ENCODE data around the gene NOC2L. TPM values are rescaled to one million over a fixed set of nuclear protein-coding genes. Genes with fewer than 3 reads are reported as not detected.

NOC2L gene
- total RNA-seq, 4 donors from 2014 or later: 21.8 to 58.8 (median 37.5) TPM

GRCh38 chr1:956636-957035 lies 2.4 kb downstream of the NOC2L start:
- H3K27me3 ChIP-seq: no peaks in the 10 kb centered on the region
- DNase-seq: no peak
- no peaks in the 10 kb centered on the region for H3K36me3 ChIP-seq
- intact Hi-C loops (cut with DNase I; ENCODE audit: low total_unique reads): no loop called here
- no peaks in the 10 kb centered on the region for H3K9me3 ChIP-seq
- no peak overlapping the region for H3K4me3 ChIP-seq
- peaks cover 8 to 13% of the 10 kb centered on the region in 2 donors for H3K4me1 ChIP-seq
- TF ChIP-seq, protein P1, sequence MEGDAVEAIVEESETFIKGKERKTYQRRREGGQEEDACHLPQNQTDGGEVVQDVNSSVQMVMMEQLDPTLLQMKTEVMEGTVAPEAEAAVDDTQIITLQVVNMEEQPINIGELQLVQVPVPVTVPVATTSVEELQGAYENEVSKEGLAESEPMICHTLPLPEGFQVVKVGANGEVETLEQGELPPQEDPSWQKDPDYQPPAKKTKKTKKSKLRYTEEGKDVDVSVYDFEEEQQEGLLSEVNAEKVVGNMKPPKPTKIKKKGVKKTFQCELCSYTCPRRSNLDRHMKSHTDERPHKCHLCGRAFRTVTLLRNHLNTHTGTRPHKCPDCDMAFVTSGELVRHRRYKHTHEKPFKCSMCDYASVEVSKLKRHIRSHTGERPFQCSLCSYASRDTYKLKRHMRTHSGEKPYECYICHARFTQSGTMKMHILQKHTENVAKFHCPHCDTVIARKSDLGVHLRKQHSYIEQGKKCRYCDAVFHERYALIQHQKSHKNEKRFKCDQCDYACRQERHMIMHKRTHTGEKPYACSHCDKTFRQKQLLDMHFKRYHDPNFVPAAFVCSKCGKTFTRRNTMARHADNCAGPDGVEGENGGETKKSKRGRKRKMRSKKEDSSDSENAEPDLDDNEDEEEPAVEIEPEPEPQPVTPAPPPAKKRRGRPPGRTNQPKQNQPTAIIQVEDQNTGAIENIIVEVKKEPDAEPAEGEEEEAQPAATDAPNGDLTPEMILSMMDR (IDR thresholded peaks at IDR 0.05): no peak
- H3K27ac ChIP-seq: no peak overlapping the region

GRCh38 chr1:955474-955873 lies 3.6 kb downstream of the NOC2L start:
- Histone ChIP-seq H3K27ac (no peak overlapping the region), H3K9me3 (no peaks in the 10 kb centered on the region), H3K36me3 (no peaks in the 10 kb centered on the region), H3K27me3 (no peaks in the 10 kb centered on the region), H3K4me1 (peaks cover 8 to 13% of the 10 kb centered on the region in 2 donors), H3K4me3 (no peak overlapping the region)
- no peak for TF ChIP-seq POLR2A (IDR thresholded peaks at IDR 0.05)
- TF ChIP-seq, protein P1 (IDR thresholded peaks at IDR 0.05): no peak
- intact Hi-C loops (cut with DNase I; ENCODE audit: low total_unique reads): no loop called here
- no peak for DNase-seq

- intact Hi-C loops (cut with DNase I; ENCODE audit: low total_unique reads): no loop called here
- TF ChIP-seq, protein P1 (IDR thresholded peaks at IDR 0.05): no peak
- TF ChIP-seq POLR2A (IDR thresholded peaks at IDR 0.05): no peak
- Histone ChIP-seq H3K27me3 (no peaks in the 10 kb centered on the region), H3K4me3 (no peak overlapping the region), H3K36me3 (no peaks in the 10 kb centered on the region), H3K27ac (no peak overlapping the region), H3K4me1 (peaks cover 8 to 13% of the 10 kb centered on the region in 2 donors), H3K9me3 (no peaks in the 10 kb centered on the region)
- no peak for DNase-seq
These were observed 4.1 kb downstream of the NOC2L start for GRCh38 chr1:954927-955326.

DNA sequence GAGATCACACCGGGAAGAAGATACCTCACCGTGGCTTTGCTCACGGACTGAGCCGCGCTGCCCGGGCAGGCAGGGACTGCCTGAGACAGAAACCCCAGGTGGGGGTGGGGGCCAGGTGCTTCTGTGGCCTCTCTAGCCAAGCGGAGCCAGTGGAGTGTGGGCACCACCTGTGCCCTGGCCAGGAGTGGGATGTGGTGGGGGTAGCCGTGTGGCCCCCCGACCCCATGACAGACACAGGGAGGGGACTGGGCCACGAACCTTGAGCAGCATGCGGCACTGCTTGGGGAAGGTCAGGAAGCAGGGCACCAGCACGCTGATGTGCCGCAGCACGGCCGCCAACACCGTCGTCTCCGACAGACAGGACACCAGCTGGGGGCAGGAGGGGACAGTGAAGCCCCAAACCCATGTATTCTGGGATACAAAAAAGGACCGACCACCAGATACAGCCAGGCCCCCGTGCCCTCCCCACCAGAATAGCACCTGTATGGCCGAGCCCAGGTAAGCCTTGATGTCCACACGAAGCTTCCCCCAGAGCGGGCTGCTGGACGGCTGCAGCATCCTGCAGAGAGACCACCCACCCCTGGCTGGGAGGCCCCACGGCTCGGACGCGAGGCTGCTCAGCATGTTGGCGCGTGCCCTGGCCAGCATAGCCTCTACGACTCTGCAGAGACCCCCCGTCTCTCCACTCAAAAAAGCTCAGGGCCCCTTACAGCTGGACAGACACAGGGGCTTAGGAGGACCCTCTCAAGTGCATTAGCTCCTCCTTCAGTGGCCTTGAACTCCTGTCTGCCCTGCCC lies 5.3 kb downstream of the NOC2L start:
- no peaks in the 10 kb centered on the region for H3K27me3 ChIP-seq
- intact Hi-C loops (cut with DNase I; ENCODE audit: low total_unique reads): no loop called here
- H3K4me3 ChIP-seq: no peak overlapping the region
- no peaks in the 10 kb centered on the region for H3K9me3 ChIP-seq
- H3K27ac ChIP-seq: no peak overlapping the region
- no peak for TF ChIP-seq POLR2A (IDR thresholded peaks at IDR 0.05)
- TF ChIP-seq, protein P1 (IDR thresholded peaks at IDR 0.05): no peak
- no peak for DNase-seq
- peaks cover 8% of the 10 kb centered on the region in 2 donors for H3K4me1 ChIP-seq
- no peaks in the 10 kb centered on the region for H3K36me3 ChIP-seq

- H3K9me3 ChIP-seq: no peaks in the 10 kb centered on the region
- intact Hi-C loops (cut with DNase I; ENCODE audit: low total_unique reads): no loop called here
- TF ChIP-seq, protein P1 (IDR thresholded peaks at IDR 0.05): no peak
- TF ChIP-seq POLR2A (IDR thresholded peaks at IDR 0.05): no peak
- no peak for DNase-seq
- no peak overlapping the region for H3K4me3 ChIP-seq
- no peaks in the 10 kb centered on the region for H3K27me3 ChIP-seq
- H3K36me3 ChIP-seq: no peaks in the 10 kb centered on the region
- peaks cover under 1 to 3% of the 10 kb centered on the region in 2 donors for H3K4me1 ChIP-seq
- no peak overlapping the region for H3K27ac ChIP-seq
These were observed 6.5 kb downstream of the NOC2L start for GRCh38 chr1:952603-953002.
